NCI-H1092 (cell line): ENCODE results near the gene ADAMTS12.
"Not testable (repeated sequence)": the region's sequence is repeated elsewhere in the genome, so short reads cannot be mapped to it uniquely, and the experiment has no call there.

Experiments
- DNase-seq: peaks from one replicate; lab custom pipeline; 2025; lab: John Stamatoyannopoulos, UW

Gene ADAMTS12, protein sequence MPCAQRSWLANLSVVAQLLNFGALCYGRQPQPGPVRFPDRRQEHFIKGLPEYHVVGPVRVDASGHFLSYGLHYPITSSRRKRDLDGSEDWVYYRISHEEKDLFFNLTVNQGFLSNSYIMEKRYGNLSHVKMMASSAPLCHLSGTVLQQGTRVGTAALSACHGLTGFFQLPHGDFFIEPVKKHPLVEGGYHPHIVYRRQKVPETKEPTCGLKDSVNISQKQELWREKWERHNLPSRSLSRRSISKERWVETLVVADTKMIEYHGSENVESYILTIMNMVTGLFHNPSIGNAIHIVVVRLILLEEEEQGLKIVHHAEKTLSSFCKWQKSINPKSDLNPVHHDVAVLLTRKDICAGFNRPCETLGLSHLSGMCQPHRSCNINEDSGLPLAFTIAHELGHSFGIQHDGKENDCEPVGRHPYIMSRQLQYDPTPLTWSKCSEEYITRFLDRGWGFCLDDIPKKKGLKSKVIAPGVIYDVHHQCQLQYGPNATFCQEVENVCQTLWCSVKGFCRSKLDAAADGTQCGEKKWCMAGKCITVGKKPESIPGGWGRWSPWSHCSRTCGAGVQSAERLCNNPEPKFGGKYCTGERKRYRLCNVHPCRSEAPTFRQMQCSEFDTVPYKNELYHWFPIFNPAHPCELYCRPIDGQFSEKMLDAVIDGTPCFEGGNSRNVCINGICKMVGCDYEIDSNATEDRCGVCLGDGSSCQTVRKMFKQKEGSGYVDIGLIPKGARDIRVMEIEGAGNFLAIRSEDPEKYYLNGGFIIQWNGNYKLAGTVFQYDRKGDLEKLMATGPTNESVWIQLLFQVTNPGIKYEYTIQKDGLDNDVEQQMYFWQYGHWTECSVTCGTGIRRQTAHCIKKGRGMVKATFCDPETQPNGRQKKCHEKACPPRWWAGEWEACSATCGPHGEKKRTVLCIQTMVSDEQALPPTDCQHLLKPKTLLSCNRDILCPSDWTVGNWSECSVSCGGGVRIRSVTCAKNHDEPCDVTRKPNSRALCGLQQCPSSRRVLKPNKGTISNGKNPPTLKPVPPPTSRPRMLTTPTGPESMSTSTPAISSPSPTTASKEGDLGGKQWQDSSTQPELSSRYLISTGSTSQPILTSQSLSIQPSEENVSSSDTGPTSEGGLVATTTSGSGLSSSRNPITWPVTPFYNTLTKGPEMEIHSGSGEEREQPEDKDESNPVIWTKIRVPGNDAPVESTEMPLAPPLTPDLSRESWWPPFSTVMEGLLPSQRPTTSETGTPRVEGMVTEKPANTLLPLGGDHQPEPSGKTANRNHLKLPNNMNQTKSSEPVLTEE (N-terminal part only)

DNA sequence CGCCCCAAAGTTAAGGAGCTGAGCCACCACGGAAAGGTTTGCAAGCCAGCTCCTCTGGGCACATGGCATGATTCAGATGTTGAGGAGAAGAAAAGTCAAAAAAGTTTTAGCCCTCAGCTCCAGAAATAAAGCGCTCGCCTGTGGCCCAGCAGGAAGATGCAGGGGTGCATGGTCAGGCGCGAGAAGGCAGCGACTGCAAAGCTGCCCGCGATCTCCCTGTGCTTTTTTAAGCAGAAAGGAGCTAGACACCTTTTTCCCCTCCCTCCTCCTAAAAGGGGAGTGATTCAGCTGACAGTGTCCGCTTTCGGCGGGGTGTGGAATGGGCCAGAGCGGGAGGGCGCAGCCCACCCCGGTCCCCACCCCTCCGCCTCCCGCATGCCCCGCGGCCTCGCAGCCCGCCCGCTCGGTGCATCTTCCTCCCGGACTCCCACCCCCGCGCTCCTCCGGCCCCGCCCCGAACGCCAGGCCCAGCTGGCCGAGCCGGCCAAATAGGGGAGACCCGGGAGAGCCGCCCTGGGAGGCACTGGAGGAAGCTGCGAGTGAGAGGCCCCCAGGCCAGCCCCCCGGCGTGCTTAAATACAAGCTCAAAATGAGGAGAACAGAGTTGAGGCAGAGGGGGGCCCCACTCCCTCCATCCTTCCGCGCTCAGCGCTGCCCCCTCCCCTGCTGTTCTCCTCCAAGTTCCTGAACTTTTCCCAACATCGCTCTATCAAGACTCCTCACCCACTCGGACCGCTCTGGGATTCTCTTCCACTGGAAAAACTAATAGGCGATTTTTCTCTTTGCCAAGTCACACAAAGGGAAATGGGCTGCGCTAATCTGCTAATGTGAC is at the start of gene ADAMTS12:
ADAMTS12 (minus strand) TSS at position 203 of the 832 bp plus-strand sequence; CDS start at position 69, 134 bp downstream.
- DNase-seq, result no peak

DNA sequence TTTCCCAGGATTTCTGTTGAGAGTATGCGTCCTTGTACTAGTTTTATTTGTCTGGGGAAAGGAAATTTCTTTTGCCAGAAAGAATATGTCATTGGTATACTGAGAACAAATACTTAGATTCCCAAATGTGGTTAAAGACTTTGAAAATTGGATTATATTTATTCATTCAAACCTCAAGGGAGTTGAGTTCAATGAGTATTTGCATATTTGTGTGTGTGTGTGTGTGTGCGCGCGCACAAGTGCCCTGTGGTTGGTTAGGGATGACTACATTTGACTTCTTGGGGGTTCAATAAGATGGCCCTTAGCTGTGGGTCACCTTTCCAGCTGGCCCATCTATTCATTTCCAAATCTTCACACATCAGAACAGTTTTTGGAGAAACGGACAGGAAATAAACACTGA is 49.3 kb upstream of the ADAMTS12 start:
- no peak for DNase-seq

DNA sequence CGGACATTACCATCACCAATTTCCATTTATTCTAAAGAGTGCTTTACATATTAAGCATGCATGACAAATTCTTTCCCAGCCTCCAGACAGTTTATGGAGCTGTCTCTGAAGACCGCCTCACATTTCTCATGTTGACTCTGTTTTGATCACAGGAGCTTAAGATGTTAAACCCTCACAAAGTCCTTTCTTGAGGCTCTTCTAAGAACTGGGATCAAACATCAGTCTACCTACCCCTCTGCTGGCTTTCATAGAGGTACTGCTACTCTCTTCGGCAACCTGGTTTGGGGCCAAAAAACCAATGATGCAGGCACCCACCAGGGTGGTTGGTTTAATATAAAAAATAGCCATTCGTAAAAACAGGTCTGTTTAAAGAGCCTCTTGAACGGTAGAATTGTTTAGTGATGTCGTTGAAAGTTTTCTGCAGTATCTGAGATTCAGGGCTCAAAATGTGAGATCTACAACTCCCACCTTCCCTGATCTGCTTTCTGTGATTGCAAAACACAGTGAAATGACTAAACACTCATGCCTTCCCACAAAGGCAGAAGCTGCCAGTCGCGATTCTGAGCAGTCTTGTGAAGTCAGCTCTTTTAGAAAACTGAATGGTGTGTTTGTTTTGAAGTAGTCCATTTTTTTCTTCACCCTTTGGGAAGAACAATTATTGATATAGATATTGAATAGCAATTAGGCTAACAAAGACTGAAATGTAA is 47.9 kb upstream of the ADAMTS12 start:
- DNase-seq, result no peak

DNA sequence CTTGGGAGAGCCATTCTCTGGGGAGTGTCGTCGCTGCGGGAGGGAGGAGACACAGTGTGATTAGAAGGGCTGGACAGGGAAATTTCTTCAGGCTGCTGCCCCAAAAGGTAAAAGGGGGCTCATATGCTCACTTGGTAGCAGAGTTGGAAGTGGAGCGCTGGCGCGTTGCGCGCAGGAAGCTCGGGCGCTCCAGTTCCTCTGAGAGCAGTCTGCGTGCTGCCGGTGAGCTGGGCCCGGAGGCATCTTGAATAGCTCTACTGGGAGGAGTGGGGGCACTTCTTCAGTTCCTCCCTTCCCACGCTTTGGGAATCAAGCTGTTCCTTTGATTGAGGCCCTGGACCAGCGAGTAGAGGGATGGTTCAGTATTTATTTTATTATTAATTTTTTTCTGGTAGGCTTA is 47.1 kb upstream of the ADAMTS12 start:
- no peak for DNase-seq

DNA sequence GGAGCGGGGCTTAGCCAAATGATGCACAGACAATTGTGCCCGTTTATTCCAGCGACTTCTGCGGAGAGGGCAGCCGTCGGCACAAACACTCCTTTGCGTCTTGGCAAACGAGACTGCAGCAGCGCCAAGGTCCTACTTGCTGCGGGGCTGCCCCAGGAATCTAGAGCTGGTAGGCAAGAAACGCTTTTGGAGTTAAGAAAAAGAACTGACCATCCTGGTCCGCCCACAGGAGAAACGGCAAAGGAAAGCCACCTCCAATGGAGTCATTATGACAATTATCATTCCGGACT is 46.7 kb upstream of the ADAMTS12 start:
- no peak for DNase-seq

DNA sequence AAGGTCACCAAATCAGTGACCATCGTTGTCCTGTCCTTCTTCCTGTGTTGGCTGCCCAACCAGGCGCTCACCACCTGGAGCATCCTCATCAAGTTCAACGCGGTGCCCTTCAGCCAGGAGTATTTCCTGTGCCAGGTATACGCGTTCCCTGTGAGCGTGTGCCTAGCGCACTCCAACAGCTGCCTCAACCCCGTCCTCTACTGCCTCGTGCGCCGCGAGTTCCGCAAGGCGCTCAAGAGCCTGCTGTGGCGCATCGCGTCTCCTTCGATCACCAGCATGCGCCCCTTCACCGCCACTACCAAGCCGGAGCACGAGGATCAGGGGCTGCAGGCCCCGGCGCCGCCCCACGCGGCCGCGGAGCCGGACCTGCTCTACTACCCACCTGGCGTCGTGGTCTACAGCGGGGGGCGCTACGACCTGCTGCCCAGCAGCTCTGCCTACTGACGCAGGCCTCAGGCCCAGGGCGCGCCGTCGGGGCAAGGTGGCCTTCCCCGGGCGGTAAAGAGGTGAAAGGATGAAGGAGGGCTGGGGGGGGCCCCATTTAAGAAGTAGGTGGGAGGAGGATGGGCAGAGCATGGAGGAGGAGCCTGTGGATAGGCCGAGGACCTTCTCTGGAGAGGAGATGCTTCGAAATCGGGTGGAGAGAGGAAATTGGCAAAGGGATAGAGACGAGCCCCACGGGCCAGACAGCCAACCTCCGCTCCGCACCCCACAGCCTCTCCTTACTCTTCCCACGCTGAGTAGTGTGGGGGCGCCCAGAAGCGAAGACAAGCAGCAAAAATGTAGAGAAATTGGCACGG is 46.1 kb upstream of the ADAMTS12 start:
- no peak for DNase-seq

DNA sequence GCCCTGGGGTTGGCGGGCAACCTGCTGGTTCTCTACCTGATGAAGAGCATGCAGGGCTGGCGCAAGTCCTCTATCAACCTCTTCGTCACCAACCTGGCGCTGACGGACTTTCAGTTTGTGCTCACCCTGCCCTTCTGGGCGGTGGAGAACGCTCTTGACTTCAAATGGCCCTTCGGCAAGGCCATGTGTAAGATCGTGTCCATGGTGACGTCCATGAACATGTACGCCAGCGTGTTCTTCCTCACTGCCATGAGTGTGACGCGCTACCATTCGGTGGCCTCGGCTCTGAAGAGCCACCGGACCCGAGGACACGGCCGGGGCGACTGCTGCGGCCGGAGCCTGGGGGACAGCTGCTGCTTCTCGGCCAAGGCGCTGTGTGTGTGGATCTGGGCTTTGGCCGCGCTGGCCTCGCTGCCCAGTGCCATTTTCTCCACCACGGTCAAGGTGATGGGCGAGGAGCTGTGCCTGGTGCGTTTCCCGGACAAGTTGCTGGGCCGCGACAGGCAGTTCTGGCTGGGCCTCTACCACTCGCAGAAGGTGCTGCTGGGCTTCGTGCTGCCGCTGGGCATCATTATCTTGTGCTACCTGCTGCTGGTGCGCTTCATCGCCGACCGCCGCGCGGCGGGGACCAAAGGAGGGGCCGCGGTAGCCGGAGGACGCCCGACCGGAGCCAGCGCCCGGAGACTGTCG is 45.4 kb upstream of the ADAMTS12 start:
- no peak for DNase-seq

DNA sequence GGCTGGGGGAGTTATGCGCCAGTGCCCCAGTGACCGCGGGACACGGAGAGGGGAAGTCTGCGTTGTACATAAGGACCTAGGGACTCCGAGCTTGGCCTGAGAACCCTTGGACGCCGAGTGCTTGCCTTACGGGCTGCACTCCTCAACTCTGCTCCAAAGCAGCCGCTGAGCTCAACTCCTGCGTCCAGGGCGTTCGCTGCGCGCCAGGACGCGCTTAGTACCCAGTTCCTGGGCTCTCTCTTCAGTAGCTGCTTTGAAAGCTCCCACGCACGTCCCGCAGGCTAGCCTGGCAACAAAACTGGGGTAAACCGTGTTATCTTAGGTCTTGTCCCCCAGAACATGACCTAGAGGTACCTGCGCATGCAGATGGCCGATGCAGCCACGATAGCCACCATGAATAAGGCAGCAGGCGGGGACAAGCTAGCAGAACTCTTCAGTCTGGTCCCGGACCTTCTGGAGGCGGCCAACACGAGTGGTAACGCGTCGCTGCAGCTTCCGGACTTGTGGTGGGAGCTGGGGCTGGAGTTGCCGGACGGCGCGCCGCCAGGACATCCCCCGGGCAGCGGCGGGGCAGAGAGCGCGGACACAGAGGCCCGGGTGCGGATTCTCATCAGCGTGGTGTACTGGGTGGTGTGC is 44.7 kb upstream of the ADAMTS12 start, which contains the start of gene RXFP3:
RXFP3 (plus strand) TSS at position 6 of the 636 bp plus-strand sequence; CDS start at position 361, 355 bp downstream.
- DNase-seq, result no peak

DNA sequence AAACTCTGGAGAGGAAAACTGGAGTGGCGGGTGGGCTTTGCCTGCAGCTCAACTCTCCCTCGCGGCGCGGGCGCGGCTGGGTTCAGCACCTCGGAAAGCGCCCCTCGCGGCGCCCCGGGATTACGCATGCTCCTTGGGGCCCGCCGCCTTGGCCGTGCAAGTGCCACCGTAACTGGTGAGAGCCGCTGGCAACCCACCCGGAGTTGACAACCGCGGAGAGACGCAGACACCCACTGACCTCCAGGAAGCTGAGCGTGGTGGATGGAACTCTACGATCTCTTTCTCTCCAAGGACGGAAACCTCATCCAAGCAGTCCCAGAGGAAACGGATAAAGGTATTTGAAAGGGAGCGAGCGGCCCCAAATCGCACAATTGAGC is 44.2 kb upstream of the ADAMTS12 start:
- DNase-seq, result peak; percentile 63

DNA sequence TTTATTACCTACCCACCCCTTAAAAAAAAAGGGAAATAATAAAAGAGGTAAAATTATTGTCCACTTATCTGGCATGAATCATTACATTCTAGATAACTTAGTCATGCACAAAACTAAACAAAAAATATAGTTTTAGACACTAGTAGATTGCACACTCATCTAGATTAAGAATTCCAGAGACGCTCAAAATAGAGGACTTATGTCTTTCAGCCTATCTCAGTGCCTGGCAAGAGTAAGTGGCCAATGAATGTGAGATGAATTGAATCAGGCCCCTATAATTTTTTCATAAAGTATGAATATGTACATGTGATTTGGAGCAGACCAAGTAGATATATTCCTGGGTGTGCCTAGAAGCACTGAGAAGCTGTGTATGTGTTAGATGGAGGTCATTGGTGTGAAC is 42.4 kb upstream of the ADAMTS12 start:
- no peak for DNase-seq

DNA sequence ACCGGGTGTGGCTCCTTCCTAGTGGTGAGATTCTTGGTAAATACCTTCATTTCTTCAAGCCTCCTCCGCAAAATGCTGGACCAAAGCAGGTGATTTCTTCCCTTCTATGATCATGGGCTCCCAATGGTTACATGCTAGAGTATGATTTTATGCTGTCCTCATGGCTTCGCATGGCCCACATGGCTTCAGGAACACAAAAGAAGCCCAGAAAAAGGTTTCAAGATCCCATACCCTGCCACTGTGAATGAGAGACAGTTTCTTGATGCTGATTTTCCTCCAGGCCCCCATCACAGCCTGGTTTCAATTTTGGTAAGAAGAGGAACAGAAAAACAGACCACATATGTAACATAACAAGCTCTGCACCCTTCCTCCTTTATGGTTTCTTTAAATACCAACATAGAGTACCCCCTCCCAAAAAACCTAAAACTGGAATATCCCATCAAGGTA is 42.0 kb upstream of the ADAMTS12 start:
- no peak for DNase-seq

DNA sequence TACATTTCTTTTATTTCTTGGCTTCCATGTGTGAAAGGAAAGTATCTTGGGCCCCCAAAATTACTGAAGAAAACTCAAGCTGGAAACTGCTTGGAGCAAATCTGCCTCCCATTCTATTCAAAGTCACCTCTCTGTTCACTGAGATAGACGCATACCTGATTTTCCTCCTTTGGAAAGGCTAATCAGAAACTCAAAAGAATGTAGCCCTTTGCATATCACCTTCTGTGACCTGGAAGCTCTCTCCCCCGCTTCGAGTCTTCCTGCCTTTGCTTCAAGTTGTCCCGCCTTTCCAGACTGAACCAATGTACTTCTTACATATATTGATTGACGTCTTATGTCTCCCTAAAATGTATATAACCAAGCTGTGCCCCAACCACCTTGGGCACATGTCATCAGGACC is 39.3 kb upstream of the ADAMTS12 start:
- DNase-seq, result no peak

DNA sequence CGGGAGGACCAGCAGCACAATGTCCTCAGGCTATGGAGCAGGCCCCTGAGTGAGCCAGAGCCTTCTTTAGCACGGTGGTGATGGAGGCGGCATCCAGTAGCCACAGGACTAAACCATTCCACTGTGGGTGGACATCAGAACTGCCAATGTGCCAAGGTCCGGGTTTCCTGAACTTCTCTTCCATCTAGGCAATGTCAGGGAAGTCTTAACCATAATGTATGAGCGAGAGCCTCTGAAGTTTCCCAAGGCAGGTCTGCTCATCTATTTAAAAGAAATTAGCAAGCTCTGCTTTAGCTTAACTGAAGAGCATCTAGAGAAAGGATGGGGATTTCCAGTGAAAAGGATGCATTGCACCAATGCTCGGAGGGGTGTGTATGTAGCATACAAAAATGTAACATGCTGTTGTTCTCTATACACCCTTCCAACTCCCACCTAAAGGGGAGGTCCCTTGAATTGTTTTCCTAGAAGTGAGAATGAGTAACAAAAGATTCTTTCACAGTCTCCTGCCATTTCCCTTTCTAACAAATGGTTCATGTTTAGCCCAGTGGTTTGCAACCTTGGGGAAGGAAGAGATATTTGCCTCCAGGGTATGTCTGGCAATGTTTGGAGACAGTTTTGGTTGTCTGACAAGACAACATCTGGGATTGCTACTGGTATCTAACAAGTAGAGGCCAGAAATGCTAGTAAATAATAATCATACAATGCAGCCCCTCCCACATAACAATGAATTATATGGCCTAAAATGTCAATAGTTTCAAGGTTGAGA is 38.3 kb upstream of the ADAMTS12 start:
- DNase-seq, result no peak

DNA sequence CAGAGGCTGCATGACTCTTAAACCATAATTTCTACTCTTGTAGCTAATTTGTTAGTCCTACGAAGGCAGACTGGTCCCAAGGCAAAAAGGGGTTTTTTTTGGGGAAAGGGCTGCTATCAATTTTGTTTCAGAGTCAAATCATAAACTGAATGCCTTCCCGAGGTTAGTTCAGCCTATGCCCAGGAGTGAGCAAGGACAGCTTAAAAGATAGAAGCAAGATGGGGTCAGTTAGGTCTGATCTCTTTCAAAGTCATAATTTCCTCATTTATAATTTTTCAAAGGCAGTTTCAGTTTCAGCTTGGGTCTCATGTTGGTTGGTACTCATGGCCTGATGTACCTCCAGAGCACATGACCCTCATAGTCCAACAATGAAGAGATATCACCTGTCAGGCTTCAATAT is 36.5 kb upstream of the ADAMTS12 start:
- no peak for DNase-seq

DNA sequence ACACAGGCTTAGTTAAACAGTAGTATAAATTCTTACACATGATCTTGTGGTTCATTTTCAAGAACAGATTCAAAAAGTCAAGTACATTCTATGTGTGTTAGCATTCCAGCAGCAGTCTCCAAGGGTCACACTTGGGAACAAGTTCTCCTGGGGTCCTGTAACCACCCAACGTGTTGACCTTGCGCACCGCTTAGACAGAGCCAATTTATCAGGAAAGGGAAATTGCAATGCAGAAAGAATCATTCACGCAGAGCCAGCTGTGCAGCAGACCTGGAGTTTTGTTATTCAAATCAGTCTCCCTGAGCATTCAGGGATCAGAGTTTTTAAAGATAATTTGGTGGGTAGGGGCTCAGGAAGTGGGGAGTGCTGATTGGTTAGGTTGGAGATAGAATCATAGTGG is 35.9 kb upstream of the ADAMTS12 start:
- DNase-seq, result no peak

DNA sequence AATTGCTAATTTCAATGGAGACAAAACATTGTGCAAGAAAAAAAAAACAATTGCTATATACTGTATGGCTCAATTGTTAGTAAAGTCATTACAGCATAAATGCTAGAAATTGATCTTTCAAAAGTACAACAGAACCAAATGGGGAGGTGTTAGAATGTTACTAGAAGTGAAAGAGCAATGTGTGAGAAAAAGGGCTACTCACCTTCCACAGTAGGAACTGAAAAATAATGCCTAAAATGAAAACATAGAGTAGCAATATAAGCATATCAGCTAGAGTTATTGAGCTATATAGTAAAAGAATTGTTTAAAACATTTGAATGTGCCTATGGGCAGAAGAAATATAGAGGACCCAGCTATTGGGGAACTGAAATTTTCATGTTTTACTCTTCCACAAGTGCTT is 33.5 kb upstream of the ADAMTS12 start:
- no peak for DNase-seq

DNA sequence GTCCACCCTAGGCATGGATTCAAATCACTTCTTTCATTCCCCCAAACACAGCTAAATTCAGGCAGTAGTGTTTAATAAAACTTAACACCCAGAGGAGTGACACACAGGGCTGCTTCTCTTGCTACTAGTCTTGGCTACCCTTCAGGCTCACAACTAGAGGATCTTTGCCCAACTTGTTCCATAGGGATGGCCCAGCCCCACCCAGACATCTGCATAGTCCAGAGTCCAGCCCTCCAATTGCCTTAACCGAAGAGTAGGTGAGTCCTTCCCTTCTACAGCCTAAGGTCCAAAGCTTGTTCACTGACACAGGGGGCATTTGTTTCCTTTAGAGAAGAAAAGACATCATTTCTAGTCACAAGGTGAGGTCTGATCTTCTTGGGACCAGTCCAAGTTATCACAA is 29.2 kb upstream of the ADAMTS12 start:
- DNase-seq, result no peak

DNA sequence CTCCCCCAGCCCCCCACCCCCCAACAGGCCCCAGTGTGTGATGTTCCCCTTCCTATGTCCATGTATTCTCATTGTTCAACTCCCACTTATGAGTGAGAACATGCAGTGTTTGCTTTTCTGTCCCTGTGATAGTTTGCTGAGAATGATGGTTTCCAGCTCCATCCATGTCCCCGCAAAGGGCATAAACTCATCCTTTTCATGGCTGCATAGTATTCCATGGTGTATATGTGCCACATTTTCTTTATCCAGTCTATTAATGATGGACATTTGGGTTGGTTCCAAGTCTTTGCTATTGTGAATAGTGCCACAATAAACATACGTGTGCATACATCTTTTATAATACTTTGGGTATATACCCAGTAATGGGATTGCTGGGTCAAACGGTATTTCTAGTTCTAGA is 23.1 kb upstream of the ADAMTS12 start:
- DNase-seq, result not testable (repeated sequence)
